HepG2 (cell line): ENCODE data around the gene MAP3K20. TPM values are rescaled to one million over a fixed set of nuclear protein-coding genes. Genes with fewer than 3 reads are reported as not detected.

ENCODE experiments used
- BCL6 ChIP-seq: IDR thresholded peaks from 2 replicates; pipeline ENCODE4 v1.6.1; 2016; ENCODE audit warnings: missing genetic modification reagents, missing compliant biosample characterization
- CENPX ChIP-seq: sonication (generic); formaldehyde crosslinking; IDR thresholded peaks from 2 replicates; pipeline ENCODE4 v1.9.0; 2021; ENCODE audit warnings: mild to moderate bottlenecking, missing genetic modification reagents, moderate library complexity
- CREB3 ChIP-seq: sonication (generic); formaldehyde crosslinking; IDR thresholded peaks from 2 replicates; pipeline ENCODE4 v1.5.0; 2020; ENCODE audit warnings: missing genetic modification reagents
- FOXJ3 ChIP-seq: sonication (generic); formaldehyde crosslinking; IDR thresholded peaks from 2 replicates; pipeline ENCODE4 v1.4.0; 2020; ENCODE audit warnings: missing genetic modification reagents, mild to moderate bottlenecking, borderline replicate concordance
- NCOR1 ChIP-seq: fragments of 200-600 bp; sonication (generic); IDR thresholded peaks from 2 replicates; pipeline ENCODE4 v1.7.0; 2017; ENCODE audit warnings: antibody characterized with exemption, low read length, borderline replicate concordance
- NFKBIZ ChIP-seq: IDR thresholded peaks from 2 replicates; pipeline ENCODE4 v1.6.1; 2018; ENCODE audit warnings: missing genetic modification reagents, missing compliant biosample characterization
- TFAP4 ChIP-seq: sonication (generic); IDR thresholded peaks from 2 replicates; pipeline ENCODE4 v1.6.1; 2016; ENCODE audit warnings: low read depth, borderline replicate concordance
- TGIF2 ChIP-seq: IDR thresholded peaks from 2 replicates; pipeline ENCODE4 v1.6.1; 2016; ENCODE audit warnings: control low read depth, missing compliant biosample characterization
- TSC22D2 ChIP-seq: sonication (generic); formaldehyde crosslinking; IDR thresholded peaks from 2 replicates; pipeline ENCODE4 v1.5.1; 2020; ENCODE audit warnings: missing genetic modification reagents, mild to moderate bottlenecking, borderline replicate concordance
- YEATS4 ChIP-seq: sonication (generic); formaldehyde crosslinking; IDR thresholded peaks from 2 replicates; pipeline ENCODE4 v1.4.0; 2020; ENCODE audit warnings: missing genetic modification reagents, borderline replicate concordance
- ZBTB34 ChIP-seq: sonication (generic); formaldehyde crosslinking; IDR thresholded peaks from 2 replicates; pipeline ENCODE4 v1.8.0; 2022; ENCODE audit warnings: mild to moderate bottlenecking, missing genetic modification reagents
- ZFP1 ChIP-seq: IDR thresholded peaks from 2 replicates; pipeline ENCODE4 v1.6.1; 2016
- ZNF256 ChIP-seq: sonication (generic); formaldehyde crosslinking; conservative IDR thresholded peaks from 2 replicates; pipeline ENCODE4 v1.4.0; 2020; ENCODE audit warnings: missing genetic modification reagents
- ZNF644 ChIP-seq: IDR thresholded peaks from 2 replicates; pipeline ENCODE4 v1.6.1; 2016; ENCODE audit warnings: low read depth
- ZNF672 ChIP-seq: sonication (generic); formaldehyde crosslinking; IDR thresholded peaks from 2 replicates; pipeline ENCODE4 v1.8.1; 2022; ENCODE audit warnings: missing genetic modification reagents
- polyA plus RNA-seq, 8 experiments: library from polyadenylated mRNA; depleted of rRNA in 3 of 8; stranded (reverse) in 7 of 8; unstranded in 1 of 8; fragments of >200 nt; fragmentation: Illumina TruSeq in 4 of 8; extraction: Trizol in 4 of 8; gene quantifications; 2 replicates each; pipeline versions ENCODE4 v1.2.1 to v1.2.3, GENCODE V29; 2011 to 2016; ENCODE audit warnings: low read depth in 4 of 8, missing spikeins in 1 of 8, mixed read lengths in 1 of 8; ENCODE audit not compliant: insufficient read depth in 1 of 8
- total RNA-seq, 5 experiments: library from RNA; depleted of rRNA; stranded (reverse); fragments of >200 nt; fragmentation: Illumina TruSeq; extraction: Trizol; gene quantifications; 2 replicates each; pipeline ENCODE4 v1.2.3, GENCODE V29; 2016; ENCODE audit warnings: low read depth in 1 of 5
- TF ChIP-seq, protein P1 (sequence below): sonication (generic); formaldehyde crosslinking; IDR thresholded peaks from 2 replicates; pipeline ENCODE4 v1.8.1; 2022; ENCODE audit warnings: low read depth, mild to moderate bottlenecking, missing genetic modification reagents
- TF ChIP-seq, protein P2 (sequence below): sonication (generic); formaldehyde crosslinking; IDR thresholded peaks from 2 replicates; pipeline ENCODE4 v1.4.0; 2020; ENCODE audit warnings: mild to moderate bottlenecking, missing genetic modification reagents
- TF ChIP-seq, protein P3 (sequence below): IDR thresholded peaks from 2 replicates; pipeline ENCODE4 v1.6.1; 2016; ENCODE audit warnings: missing biosample characterization, missing genetic modification reagents, low read depth
- TF ChIP-seq, protein P4 (sequence below): sonication (generic); formaldehyde crosslinking; IDR thresholded peaks from 2 replicates; pipeline ENCODE4 v1.4.0; 2020; ENCODE audit warnings: missing genetic modification reagents

Gene MAP3K20
- total and polyA plus RNA-seq, 2 of the 13 experiments (the other 11 are each of a cell fraction or from before 2014, with no cell fraction given), result 5.2 to 13.5 TPM

DNA sequence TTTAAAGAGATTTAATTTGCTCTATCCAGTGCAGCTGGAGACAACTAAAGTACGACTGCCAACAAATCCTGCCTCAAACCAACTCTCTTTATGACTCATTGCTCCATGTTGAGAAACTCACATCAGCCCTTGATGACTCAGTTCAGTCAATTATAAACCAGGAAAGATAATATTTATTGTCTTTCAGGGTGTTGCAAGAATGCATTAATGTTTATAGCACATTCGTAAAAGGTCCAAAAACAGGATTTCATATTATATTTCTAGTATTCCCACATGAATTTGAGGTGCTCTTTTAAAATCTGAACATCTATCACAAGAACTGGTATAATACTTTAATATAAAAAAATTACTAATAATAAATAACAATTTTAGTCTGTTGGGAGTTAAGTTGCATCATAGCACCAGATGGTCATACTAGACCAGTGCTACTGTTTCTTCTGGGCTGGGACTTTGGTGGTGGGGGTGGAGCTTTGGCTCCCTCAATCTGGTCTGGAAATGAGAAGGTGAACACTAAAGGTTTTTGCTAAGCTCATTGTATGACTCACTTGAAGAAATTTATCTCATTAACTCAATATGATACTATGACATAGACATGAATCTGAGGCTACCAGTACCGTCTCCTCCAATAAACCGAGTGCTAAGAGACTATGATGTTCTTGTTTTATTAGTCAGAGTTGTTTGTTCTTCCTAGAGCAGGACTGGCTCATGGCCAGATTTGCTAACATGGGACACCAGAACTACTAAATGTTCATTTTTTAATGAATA is 26.6 kb upstream of the MAP3K20 start (continued):
- TF ChIP-seq, protein P1, sequence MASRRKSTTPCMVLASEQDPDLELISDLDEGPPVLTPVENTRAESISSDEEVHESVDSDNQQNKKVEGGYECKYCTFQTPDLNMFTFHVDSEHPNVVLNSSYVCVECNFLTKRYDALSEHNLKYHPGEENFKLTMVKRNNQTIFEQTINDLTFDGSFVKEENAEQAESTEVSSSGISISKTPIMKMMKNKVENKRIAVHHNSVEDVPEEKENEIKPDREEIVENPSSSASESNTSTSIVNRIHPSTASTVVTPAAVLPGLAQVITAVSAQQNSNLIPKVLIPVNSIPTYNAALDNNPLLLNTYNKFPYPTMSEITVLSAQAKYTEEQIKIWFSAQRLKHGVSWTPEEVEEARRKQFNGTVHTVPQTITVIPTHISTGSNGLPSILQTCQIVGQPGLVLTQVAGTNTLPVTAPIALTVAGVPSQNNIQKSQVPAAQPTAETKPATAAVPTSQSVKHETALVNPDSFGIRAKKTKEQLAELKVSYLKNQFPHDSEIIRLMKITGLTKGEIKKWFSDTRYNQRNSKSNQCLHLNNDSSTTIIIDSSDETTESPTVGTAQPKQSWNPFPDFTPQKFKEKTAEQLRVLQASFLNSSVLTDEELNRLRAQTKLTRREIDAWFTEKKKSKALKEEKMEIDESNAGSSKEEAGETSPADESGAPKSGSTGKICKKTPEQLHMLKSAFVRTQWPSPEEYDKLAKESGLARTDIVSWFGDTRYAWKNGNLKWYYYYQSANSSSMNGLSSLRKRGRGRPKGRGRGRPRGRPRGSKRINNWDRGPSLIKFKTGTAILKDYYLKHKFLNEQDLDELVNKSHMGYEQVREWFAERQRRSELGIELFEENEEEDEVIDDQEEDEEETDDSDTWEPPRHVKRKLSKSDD (CRISPR knock-in tag), result no peak
- peak; percentile 87; the same call in 1 of the 2 replicates for TF ChIP-seq ZNF644
- peak; percentile 99 for TF ChIP-seq BCL6 (CRISPR knock-in tag)
- TF ChIP-seq, protein P2, sequence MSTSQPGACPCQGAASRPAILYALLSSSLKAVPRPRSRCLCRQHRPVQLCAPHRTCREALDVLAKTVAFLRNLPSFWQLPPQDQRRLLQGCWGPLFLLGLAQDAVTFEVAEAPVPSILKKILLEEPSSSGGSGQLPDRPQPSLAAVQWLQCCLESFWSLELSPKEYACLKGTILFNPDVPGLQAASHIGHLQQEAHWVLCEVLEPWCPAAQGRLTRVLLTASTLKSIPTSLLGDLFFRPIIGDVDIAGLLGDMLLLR, result no peak
- no peak for TF ChIP-seq TGIF2 (CRISPR knock-in tag)
- TF ChIP-seq ZBTB34 (CRISPR knock-in tag), result no peak
- TF ChIP-seq TFAP4, result peak; percentile 43; the same call in 1 of the 2 replicates
- TF ChIP-seq, protein P3, sequence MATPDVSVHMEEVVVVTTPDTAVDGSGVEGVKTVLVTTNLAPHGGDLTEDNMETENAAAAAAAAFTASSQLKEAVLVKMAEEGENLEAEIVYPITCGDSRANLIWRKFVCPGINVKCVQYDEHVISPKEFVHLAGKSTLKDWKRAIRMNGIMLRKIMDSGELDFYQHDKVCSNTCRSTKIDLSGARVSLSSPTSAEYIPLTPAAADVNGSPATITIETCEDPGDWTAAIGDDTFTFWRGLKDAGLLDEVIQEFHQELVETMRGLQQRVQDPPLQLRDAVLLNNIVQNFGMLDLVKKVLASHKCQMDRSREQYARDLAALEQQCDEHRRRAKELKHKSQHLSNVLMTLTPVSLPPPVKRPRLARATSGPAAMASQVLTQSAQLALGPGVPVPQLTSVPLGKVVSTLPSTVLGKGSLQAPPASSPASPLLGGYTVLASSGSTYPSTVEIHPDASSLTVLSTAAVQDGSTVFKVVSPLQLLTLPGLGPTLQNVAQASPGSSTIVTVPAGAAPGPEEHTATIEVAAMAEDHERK, result no peak
- TF ChIP-seq CREB3 (CRISPR knock-in tag), result no peak
- TF ChIP-seq, protein P4, sequence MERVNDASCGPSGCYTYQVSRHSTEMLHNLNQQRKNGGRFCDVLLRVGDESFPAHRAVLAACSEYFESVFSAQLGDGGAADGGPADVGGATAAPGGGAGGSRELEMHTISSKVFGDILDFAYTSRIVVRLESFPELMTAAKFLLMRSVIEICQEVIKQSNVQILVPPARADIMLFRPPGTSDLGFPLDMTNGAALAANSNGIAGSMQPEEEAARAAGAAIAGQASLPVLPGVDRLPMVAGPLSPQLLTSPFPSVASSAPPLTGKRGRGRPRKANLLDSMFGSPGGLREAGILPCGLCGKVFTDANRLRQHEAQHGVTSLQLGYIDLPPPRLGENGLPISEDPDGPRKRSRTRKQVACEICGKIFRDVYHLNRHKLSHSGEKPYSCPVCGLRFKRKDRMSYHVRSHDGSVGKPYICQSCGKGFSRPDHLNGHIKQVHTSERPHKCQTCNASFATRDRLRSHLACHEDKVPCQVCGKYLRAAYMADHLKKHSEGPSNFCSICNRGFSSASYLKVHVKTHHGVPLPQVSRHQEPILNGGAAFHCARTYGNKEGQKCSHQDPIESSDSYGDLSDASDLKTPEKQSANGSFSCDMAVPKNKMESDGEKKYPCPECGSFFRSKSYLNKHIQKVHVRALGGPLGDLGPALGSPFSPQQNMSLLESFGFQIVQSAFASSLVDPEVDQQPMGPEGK (CRISPR knock-in tag), result no peak
- no peak for TF ChIP-seq ZNF672 (CRISPR knock-in tag)
- peak; percentile 72; the same call in 1 of the 2 replicates for TF ChIP-seq NCOR1
- no peak for TF ChIP-seq NFKBIZ (CRISPR knock-in tag)
- no peak for TF ChIP-seq ZNF256 (CRISPR knock-in tag)
- TF ChIP-seq CENPX (CRISPR knock-in tag), result no peak
- no peak for TF ChIP-seq YEATS4 (CRISPR knock-in tag)
- TF ChIP-seq ZFP1 (CRISPR knock-in tag), result no peak
- TF ChIP-seq TSC22D2 (CRISPR knock-in tag), result no peak
- 0 out of 2 replicates have a peak, but pooled peaks have one; percentile 19 for TF ChIP-seq FOXJ3
